ENCODE data around the gene BPHL. TPM values are rescaled to one million over a fixed set of nuclear protein-coding genes. Genes with fewer than 3 reads are reported as not detected.
"Not testable (repeated sequence)": the region's sequence is repeated elsewhere in the genome, so short reads cannot be mapped to it uniquely, and the experiment has no call there.

BPHL gene
- total RNA-seq (2014; rRNA removed; shearing (Covaris generic)): 7.1 and 7.3 TPM in 2 replicates

GRCh38 chr6:3118353-3119039 lies at the start of gene BPHL:
TSS of gene BPHL (plus strand) at chr6:3118711. CDS start at chr6:3118741, 30 bp downstream.
- H3K9me3 ChIP-seq (replicated peaks): no peaks in the 10 kb centered on the region
- H3K36me3 ChIP-seq: no peaks in the 10 kb centered on the region
- no peaks in the 10 kb centered on the region for H3K27me3 ChIP-seq
- H3K4me3 ChIP-seq: peak within 1 kb of the TSS; percentile 83
- peak; percentile 93 to 95 for DNase-seq
- peak within 1 kb of the TSS; percentile 77 for H3K27ac ChIP-seq
- H3K4me1 ChIP-seq: no peaks in the 10 kb centered on the region

- no peak overlapping the region for H3K27ac ChIP-seq
- no peaks in the 10 kb centered on the region for H3K27me3 ChIP-seq
- no peaks in the 10 kb centered on the region for H3K9me3 ChIP-seq (replicated peaks)
- no peaks in the 10 kb centered on the region for H3K36me3 ChIP-seq
- H3K4me1 ChIP-seq: peaks cover 9% of the 10 kb centered on the region
- no peak overlapping the region for H3K4me3 ChIP-seq
- DNase-seq: no peak
Observed at GRCh38 chr6:3071568-3071967, 46.9 kb upstream of the BPHL start.

- no peak overlapping the region for H3K4me3 ChIP-seq
- no peak for DNase-seq
- no peak overlapping the region for H3K27ac ChIP-seq
- no peaks in the 10 kb centered on the region for H3K9me3 ChIP-seq (replicated peaks)
- H3K36me3 ChIP-seq: no peaks in the 10 kb centered on the region
- H3K4me1 ChIP-seq: peaks cover 9% of the 10 kb centered on the region
- no peaks in the 10 kb centered on the region for H3K27me3 ChIP-seq
Observed at GRCh38 chr6:3072798-3073197, 45.7 kb upstream of the BPHL start.

GRCh38 chr6:3073382-3073781 lies 45.1 kb upstream of the BPHL start:
- no peak overlapping the region for H3K4me3 ChIP-seq
- no peak overlapping the region for H3K27ac ChIP-seq
- H3K9me3 ChIP-seq (replicated peaks): no peaks in the 10 kb centered on the region
- H3K27me3 ChIP-seq: no peaks in the 10 kb centered on the region
- H3K4me1 ChIP-seq: peaks cover 9% of the 10 kb centered on the region
- H3K36me3 ChIP-seq: 0 out of 2 replicates have a peak, but pooled peaks cover 2% of the 10 kb centered on the region
- DNase-seq: no peak

- no peak overlapping the region for H3K4me3 ChIP-seq
- H3K36me3 ChIP-seq: peaks cover 4% of the 10 kb centered on the region; the same call in 1 of the 2 replicates
- H3K4me1 ChIP-seq: peaks cover 9% of the 10 kb centered on the region
- H3K9me3 ChIP-seq (replicated peaks): no peaks in the 10 kb centered on the region
- DNase-seq: no peak
- no peak overlapping the region for H3K27ac ChIP-seq
- H3K27me3 ChIP-seq: no peaks in the 10 kb centered on the region
Observed at GRCh38 chr6:3075772-3076113, 42.8 kb upstream of the BPHL start.

- Histone ChIP-seq H3K27ac (no peak overlapping the region), H3K4me1 (peaks cover 9% of the 10 kb centered on the region), H3K4me3 (no peak overlapping the region), H3K27me3 (no peaks in the 10 kb centered on the region), H3K9me3 (replicated peaks) (no peaks in the 10 kb centered on the region), H3K36me3 (peaks cover 4% of the 10 kb centered on the region; the same call in 1 of the 2 replicates)
- no peak for DNase-seq
Observed at GRCh38 chr6:3076320-3076719, 42.2 kb upstream of the BPHL start.

GRCh38 chr6:3077430-3077829 lies 41.1 kb upstream of the BPHL start:
- H3K36me3 ChIP-seq: peaks cover 4% of the 10 kb centered on the region; the same call in 1 of the 2 replicates
- H3K27me3 ChIP-seq: no peaks in the 10 kb centered on the region
- peaks cover 9% of the 10 kb centered on the region for H3K4me1 ChIP-seq

GRCh38 chr6:3078952-3079351 lies 39.6 kb upstream of the BPHL start:
- not testable (repeated sequence) for H3K27me3 ChIP-seq; H3K4me1 ChIP-seq; H3K9me3 ChIP-seq (replicated peaks); H3K4me3 ChIP-seq; DNase-seq; H3K27ac ChIP-seq; H3K36me3 ChIP-seq

More at GRCh38 chr6:3077430-3077829, 41.1 kb upstream of the BPHL start:
- DNase-seq: no peak
- no peaks in the 10 kb centered on the region for H3K9me3 ChIP-seq (replicated peaks)
- H3K4me3 ChIP-seq: no peak overlapping the region
- no peak overlapping the region for H3K27ac ChIP-seq

GRCh38 chr6:3079682-3080081 lies 38.8 kb upstream of the BPHL start:
- Histone ChIP-seq H3K4me1 (peaks cover 9% of the 10 kb centered on the region), H3K27me3 (no peaks in the 10 kb centered on the region), H3K9me3 (replicated peaks) (no peaks in the 10 kb centered on the region), H3K36me3 (peaks cover 6% of the 10 kb centered on the region; the same call in 1 of the 2 replicates), H3K27ac (no peak overlapping the region), H3K4me3 (no peak overlapping the region)
- no peak for DNase-seq

GRCh38 chr6:3081960-3082359 lies 36.6 kb upstream of the BPHL start:
- Histone ChIP-seq H3K27ac (no peak overlapping the region), H3K4me1 (no peaks in the 10 kb centered on the region), H3K9me3 (replicated peaks) (no peaks in the 10 kb centered on the region), H3K27me3 (no peaks in the 10 kb centered on the region), H3K4me3 (no peak overlapping the region), H3K36me3 (peaks cover 6% of the 10 kb centered on the region; the same call in 1 of the 2 replicates)
- no peak for DNase-seq

GRCh38 chr6:3085074-3085473 lies 33.4 kb upstream of the BPHL start:
- Histone ChIP-seq H3K36me3 (peaks cover 2% of the 10 kb centered on the region; the same call in 1 of the 2 replicates), H3K4me1 (no peaks in the 10 kb centered on the region), H3K4me3 (no peak overlapping the region), H3K9me3 (replicated peaks) (no peaks in the 10 kb centered on the region), H3K27ac (no peak overlapping the region), H3K27me3 (no peaks in the 10 kb centered on the region)
- DNase-seq: no peak

- Histone ChIP-seq H3K9me3 (replicated peaks) (no peaks in the 10 kb centered on the region), H3K4me1 (no peaks in the 10 kb centered on the region), H3K36me3 (0 out of 2 replicates have a peak, but pooled peaks cover 2% of the 10 kb centered on the region), H3K4me3 (no peak overlapping the region), H3K27ac (no peak overlapping the region), H3K27me3 (no peaks in the 10 kb centered on the region)
- no peak for DNase-seq
Observed at GRCh38 chr6:3086282-3086946, 32.1 kb upstream of the BPHL start.

- Histone ChIP-seq H3K36me3 (0 out of 2 replicates have a peak, but pooled peaks cover under 1% of the 10 kb centered on the region), H3K27ac (no peak overlapping the region), H3K27me3 (no peaks in the 10 kb centered on the region), H3K4me3 (no peak overlapping the region), H3K4me1 (no peaks in the 10 kb centered on the region), H3K9me3 (replicated peaks) (no peaks in the 10 kb centered on the region)
- DNase-seq: peak in 1 of 2 experiments; percentile 9
Observed at GRCh38 chr6:3088446-3088845, 30.1 kb upstream of the BPHL start.

GRCh38 chr6:3088968-3089367 lies 29.5 kb upstream of the BPHL start:
- no peaks in the 10 kb centered on the region for H3K27me3 ChIP-seq
- DNase-seq: no peak
- no peaks in the 10 kb centered on the region for H3K9me3 ChIP-seq (replicated peaks)
- no peaks in the 10 kb centered on the region for H3K4me1 ChIP-seq
- no peaks in the 10 kb centered on the region for H3K36me3 ChIP-seq
- no peak overlapping the region for H3K4me3 ChIP-seq
- no peak overlapping the region for H3K27ac ChIP-seq

- H3K4me3 ChIP-seq: no peak overlapping the region
- H3K27ac ChIP-seq: no peak overlapping the region
- peak in 1 of 2 experiments; percentile 13 for DNase-seq
Observed at GRCh38 chr6:3090013-3090412, 28.5 kb upstream of the BPHL start.

More at GRCh38 chr6:3090013-3090412, 28.5 kb upstream of the BPHL start:
- H3K36me3 ChIP-seq: no peaks in the 10 kb centered on the region
- H3K4me1 ChIP-seq: no peaks in the 10 kb centered on the region
- no peaks in the 10 kb centered on the region for H3K9me3 ChIP-seq (replicated peaks)
- no peaks in the 10 kb centered on the region for H3K27me3 ChIP-seq

All from SJCRH30 (cell line).